GM12872 (cell line): Measurements from ENCODE around the gene STK17B.

Source experiments
- TF ChIP-seq, protein P1 (sequence below): IDR thresholded peaks from 3 replicates; pipeline ENCODE4 v1.5.1; 2011; ENCODE audit warnings: low read depth, mild to moderate bottlenecking, low read length, moderate library complexity; ENCODE audit not compliant: insufficient read depth

Gene STK17B

DNA sequence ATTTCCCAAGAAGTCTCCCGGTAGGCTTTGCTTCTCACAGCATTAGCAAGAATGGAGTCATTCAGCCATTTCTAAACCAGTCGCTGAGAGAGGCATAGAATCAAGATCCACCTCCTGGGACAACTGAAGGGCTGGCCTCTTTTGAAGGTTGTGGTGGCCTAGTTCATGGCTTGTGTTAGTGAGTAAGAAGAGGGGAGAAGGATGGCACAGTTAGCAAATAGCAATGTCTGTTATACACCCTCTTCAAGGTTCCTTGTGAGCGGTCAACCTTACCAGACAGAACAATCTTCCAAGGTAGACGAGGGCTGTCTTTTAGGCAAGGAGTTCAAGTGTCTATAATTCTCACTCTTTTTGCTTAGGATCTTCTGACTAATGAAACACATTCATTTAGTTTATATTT is 67.3 kb downstream of the STK17B start:
- TF ChIP-seq, protein P1, sequence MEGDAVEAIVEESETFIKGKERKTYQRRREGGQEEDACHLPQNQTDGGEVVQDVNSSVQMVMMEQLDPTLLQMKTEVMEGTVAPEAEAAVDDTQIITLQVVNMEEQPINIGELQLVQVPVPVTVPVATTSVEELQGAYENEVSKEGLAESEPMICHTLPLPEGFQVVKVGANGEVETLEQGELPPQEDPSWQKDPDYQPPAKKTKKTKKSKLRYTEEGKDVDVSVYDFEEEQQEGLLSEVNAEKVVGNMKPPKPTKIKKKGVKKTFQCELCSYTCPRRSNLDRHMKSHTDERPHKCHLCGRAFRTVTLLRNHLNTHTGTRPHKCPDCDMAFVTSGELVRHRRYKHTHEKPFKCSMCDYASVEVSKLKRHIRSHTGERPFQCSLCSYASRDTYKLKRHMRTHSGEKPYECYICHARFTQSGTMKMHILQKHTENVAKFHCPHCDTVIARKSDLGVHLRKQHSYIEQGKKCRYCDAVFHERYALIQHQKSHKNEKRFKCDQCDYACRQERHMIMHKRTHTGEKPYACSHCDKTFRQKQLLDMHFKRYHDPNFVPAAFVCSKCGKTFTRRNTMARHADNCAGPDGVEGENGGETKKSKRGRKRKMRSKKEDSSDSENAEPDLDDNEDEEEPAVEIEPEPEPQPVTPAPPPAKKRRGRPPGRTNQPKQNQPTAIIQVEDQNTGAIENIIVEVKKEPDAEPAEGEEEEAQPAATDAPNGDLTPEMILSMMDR = no peak

DNA sequence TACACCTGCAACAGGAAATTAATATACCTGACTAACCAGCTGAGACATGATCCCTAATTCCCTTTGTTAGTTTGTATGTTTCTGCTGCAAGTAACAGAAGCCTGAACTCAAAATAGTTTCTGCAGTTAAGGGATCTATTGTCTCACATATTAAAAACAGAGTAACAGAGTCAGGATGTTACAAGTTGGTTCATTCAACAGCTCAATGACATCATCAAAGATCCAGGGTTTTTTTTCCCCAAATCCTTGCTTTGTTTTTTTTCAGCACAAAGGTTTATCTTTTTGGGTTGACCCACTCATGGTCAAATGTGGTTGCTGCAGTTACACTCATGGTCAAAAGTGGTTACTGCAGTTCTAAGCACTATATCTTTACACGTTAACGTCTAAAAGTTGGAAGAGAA is 67.8 kb downstream of the STK17B start:
- TF ChIP-seq, protein P1 = no peak

DNA sequence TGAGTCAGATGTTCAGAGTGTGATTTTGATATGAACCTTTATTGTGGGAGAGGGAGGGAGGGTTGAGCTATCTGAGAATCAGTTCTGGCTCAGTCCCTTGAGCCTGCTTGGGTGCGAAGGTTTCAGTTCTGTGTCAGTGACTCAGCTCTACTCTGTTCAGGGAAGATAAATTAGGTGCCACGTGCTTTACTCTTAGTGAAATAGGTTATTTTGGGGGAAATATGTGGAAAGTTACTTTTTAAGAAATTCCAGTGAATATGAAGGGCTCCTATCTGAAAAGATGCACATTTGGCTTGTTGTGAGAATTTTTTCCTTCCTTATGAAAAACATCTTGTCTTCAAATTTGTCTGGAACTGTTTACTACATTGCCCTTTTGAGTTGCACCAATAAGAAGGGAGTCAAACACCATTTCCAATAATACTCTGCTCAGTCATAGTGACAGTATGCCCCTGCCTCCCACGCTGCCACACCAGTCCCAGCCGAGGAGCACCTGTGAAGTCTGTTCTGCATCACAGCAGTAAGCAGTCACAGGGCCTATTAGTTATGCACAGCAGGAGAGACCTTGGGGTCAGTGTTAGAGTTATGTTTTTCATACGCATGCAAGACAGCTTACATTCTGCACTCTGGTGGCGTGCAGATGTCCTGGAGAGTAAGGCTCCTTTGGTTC is 69.9 kb downstream of the STK17B start:
- TF ChIP-seq, protein P1 = no peak

DNA sequence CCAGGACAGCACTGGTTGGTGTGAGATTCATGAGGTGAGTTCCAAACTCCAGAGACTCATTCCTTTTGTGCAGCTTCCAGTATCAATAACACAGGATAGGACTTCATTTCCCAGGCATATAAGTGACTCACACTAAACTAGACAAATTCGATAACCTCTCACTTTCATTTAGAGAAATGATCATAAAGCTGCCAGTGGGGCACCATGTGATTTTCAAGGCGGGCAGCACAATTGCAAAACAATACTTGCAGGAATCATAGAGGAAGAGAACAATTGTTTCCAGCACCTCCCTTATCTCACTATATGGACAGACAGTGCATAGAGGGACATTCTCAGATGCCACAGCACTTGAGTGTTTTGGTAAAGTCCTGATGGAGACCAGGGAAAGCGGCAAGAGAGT is 71.5 kb downstream of the STK17B start:
- TF ChIP-seq, protein P1 = no peak

DNA sequence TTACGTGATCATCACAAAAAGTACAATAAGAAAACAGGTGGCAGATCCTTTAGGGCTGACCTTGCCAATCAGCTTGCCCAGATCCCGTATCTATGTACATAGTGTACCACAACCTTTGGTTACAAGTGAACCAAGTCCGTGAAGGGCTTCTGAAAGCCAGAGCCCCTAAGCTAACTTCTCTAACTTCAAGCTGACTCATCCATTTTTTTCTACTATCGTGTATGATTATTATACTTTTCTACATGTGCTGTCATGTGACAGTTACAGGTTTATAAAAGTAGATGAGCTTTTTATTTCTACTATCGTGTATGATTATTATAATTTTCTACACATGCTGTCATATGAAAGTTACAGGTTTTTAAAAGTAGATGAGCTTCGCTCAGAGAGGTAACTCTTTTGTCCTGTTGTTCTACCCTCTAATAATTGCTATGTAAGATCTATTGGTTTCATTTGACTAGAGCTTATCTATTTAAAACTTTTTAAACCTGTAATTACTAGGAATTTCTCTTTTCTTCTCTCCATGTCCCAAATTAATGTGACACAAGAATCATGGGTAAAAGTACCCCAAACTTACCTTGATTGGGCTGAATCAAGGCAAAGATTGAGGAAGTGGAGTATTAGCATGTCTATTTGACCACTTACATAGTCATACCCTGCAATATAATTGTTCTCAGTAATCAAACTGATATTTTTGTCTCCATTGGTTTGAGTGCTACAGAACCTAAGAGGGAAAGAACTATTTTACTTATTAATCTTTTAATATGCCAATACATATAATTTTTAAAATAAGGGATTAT is 73.3 kb downstream of the STK17B start:
- TF ChIP-seq, protein P1 = no peak

DNA sequence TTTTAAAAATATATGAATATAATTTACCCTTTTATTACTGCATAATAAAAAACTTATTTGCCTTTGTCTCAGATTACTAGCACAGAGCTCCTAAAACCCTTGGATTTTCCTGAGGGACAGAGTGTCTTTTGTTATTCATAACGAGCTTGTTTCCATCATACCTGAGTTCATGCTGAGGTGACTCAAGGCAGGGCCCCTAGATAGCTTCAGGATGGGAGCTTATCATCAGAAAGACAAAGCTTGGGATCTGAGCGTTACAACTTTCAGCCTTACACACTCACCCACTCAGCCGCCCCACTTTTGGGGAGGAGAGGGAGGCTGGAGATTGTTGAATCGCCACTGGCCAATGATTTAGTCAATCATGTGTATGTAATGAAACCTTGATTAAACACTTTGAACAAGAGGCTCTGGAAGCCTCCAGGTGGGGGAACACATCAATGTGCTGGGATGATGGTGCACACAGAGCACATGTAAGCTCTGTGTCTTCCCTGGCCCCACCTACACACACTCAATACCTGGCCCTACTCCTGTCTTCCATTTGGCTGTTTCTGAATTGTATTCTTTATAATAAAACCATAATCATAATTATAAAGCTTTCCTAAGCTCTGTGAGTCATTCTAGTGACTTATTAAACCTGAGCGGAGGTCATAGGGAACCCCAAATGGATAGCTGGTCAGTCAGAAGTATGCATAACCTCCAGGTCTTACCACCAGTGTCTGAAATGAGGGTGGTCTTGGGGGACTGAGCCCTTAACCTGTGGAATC is 74.2 kb downstream of the STK17B start:
- TF ChIP-seq, protein P1 = no peak

DNA sequence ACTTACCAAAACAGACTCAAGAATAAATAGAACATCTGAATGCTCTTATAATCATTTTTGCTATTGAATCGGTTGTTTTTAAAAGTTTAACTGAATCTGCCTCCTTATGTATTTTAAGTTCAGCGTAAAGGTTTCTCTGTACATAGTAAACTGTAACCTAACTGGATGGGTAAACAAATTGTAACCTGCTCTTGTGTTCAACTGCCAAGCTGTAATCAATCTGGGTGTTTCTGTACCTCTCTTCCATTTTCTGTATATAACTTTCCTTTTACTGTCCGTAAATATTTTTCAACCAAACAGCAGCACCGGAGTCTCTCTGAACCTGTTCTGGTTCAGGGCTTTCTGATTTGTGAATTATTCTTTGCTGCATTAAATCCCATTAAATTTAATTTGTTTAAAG is 75.1 kb downstream of the STK17B start:
- TF ChIP-seq, protein P1 = no peak
